ENCODE data around the gene NHERF2.

GRCh38 chr16:2077016-2077415, 50.3 kb downstream of the NHERF2 start:
- TF ChIP-seq POLR2A (IDR thresholded peaks at IDR 0.05; ENCODE audit: low read depth, low read length) (no peak), TAF1 (IDR thresholded peaks at IDR 0.05; ENCODE audit: low read depth, low read length) (no peak), POLR2AphosphoS5 (IDR thresholded peaks at IDR 0.05; ENCODE audit: low read depth, low read length) (no peak), POU2F2 (IDR thresholded peaks at IDR 0.05; ENCODE audit: low read depth, low read length) (no peak), SPI1 (IDR thresholded peaks at IDR 0.05; ENCODE audit: low read depth, low read length) (no peak), PAX5 (IDR thresholded peaks at IDR 0.05; ENCODE audit: insufficient read depth, low read length, severe bottlenecking) (no peak)
